Glutamatergic neuron (in vitro differentiated cells): Measurements from ENCODE around the gene TTC5. TPM values are rescaled to one million over a fixed set of nuclear protein-coding genes. Genes with fewer than 3 reads are reported as not detected.

ENCODE experiments used
- DNase-seq: peaks from one replicate; pipeline ENCODE4 v3.0.0; 2022
- H3K27ac Mint-ChIP-seq: one replicate; pipeline ENCODE4 v1.8.0; 2020; ENCODE audit warnings: mild to moderate bottlenecking, mixed read lengths, inconsistent platforms; ENCODE audit not compliant: unreplicated experiment
- H3K27me3 Mint-ChIP-seq: one replicate; pipeline ENCODE4 v1.8.0; 2020; ENCODE audit warnings: mild to moderate bottlenecking, moderate library complexity, mixed read lengths, inconsistent platforms; ENCODE audit not compliant: unreplicated experiment
- H3K36me3 Mint-ChIP-seq: one replicate; pipeline ENCODE4 v1.8.0; 2020; ENCODE audit warnings: mild to moderate bottlenecking, mixed read lengths, inconsistent platforms; ENCODE audit not compliant: unreplicated experiment
- H3K4me1 Mint-ChIP-seq: one replicate; pipeline ENCODE4 v1.8.0; 2020; ENCODE audit warnings: mild to moderate bottlenecking, low read depth, mixed read lengths, inconsistent platforms; ENCODE audit not compliant: unreplicated experiment
- H3K4me3 Mint-ChIP-seq: one replicate; pipeline ENCODE4 v1.8.0; 2020; ENCODE audit warnings: mild to moderate bottlenecking, mixed read lengths, inconsistent platforms; ENCODE audit not compliant: unreplicated experiment
- H3K9me3 Mint-ChIP-seq: one replicate; pipeline ENCODE4 v1.8.0; 2020; ENCODE audit warnings: mild to moderate bottlenecking, moderate library complexity, mixed read lengths, inconsistent platforms; ENCODE audit not compliant: unreplicated experiment
- CTCF ChIP-seq: fragments of 200-600 bp; sonication (generic); IDR thresholded peaks from one replicate; pipeline ENCODE4 v1.5.0; 2021; ENCODE audit not compliant: partially characterized antibody, unreplicated experiment
- total RNA-seq: library from RNA; stranded (reverse); fragmentation: NEBNext Ultra II Directional; extraction: Animal tissue kit (Norgen Biotek cat#: 25700); gene quantifications from one replicate; pipeline ENCODE4 v1.2.1, GENCODE V29; 2021; ENCODE audit not compliant: unreplicated experiment

The TTC5 gene
- total RNA-seq, 1 donor from 2014 or later: 37.4 TPM

GRCh38 chr14:20329355-20329754, 23.6 kb upstream of the TTC5 start:
- peaks cover 17% of the 10 kb centered on the region for H3K4me1 Mint-ChIP-seq
- H3K27ac Mint-ChIP-seq: no peak overlapping the region
- TF ChIP-seq CTCF: no peak
- DNase-seq: no peak
- H3K27me3 Mint-ChIP-seq: peaks cover 5% of the 10 kb centered on the region
- H3K36me3 Mint-ChIP-seq: no peaks in the 10 kb centered on the region
- H3K9me3 Mint-ChIP-seq: no peaks in the 10 kb centered on the region
- no peak overlapping the region for H3K4me3 Mint-ChIP-seq

- Mint-ChIP-seq H3K4me1 (peaks cover 17% of the 10 kb centered on the region), H3K9me3 (no peaks in the 10 kb centered on the region), H3K36me3 (no peaks in the 10 kb centered on the region), H3K27me3 (peaks cover 5% of the 10 kb centered on the region), H3K27ac (no peak overlapping the region), H3K4me3 (no peak overlapping the region)
- DNase-seq: no peak
- TF ChIP-seq CTCF: no peak
Measured at GRCh38 chr14:20328705-20329104, 23.0 kb upstream of the TTC5 start.

- no peak for DNase-seq
- H3K4me3 Mint-ChIP-seq: peak overlapping the region; percentile 13
- no peak overlapping the region for H3K27ac Mint-ChIP-seq
- TF ChIP-seq CTCF: peak; percentile 78
- H3K36me3 Mint-ChIP-seq: no peaks in the 10 kb centered on the region
- peaks cover 14% of the 10 kb centered on the region for H3K4me1 Mint-ChIP-seq
- H3K27me3 Mint-ChIP-seq: no peaks in the 10 kb centered on the region
- H3K9me3 Mint-ChIP-seq: no peaks in the 10 kb centered on the region
Measured at GRCh38 chr14:20327005-20327869, 21.5 kb upstream of the TTC5 start.

GRCh38 chr14:20317720-20318119, 12.0 kb upstream of the TTC5 start:
- no peak for TF ChIP-seq CTCF
- Mint-ChIP-seq H3K4me3 (no peak overlapping the region), H3K4me1 (no peaks in the 10 kb centered on the region), H3K27ac (no peak overlapping the region), H3K36me3 (peaks cover 3% of the 10 kb centered on the region), H3K27me3 (no peaks in the 10 kb centered on the region), H3K9me3 (peaks cover 2% of the 10 kb centered on the region)
- DNase-seq: no peak

GRCh38 chr14:20314026-20314425, 8.3 kb upstream of the TTC5 start:
- H3K27ac Mint-ChIP-seq: no peak overlapping the region
- no peaks in the 10 kb centered on the region for H3K4me1 Mint-ChIP-seq
- TF ChIP-seq CTCF: no peak
- no peak for DNase-seq
- peaks cover 2% of the 10 kb centered on the region for H3K9me3 Mint-ChIP-seq
- no peak overlapping the region for H3K4me3 Mint-ChIP-seq
- no peaks in the 10 kb centered on the region for H3K27me3 Mint-ChIP-seq
- H3K36me3 Mint-ChIP-seq: peaks cover 3% of the 10 kb centered on the region
